ENCODE data around the gene CLIC1.

The CLIC1 gene

GRCh38 chr6:31700740-31701401 is 35.5 kb downstream of the CLIC1 start:
- H3K9ac ChIP-seq = no peak overlapping the region
- H4K20me1 ChIP-seq (ENCODE audit: insufficient read depth) = no peaks in the 10 kb centered on the region

GRCh38 chr6:31697555-31697954 is 38.8 kb downstream of the CLIC1 start:
- no peaks in the 10 kb centered on the region for H4K20me1 ChIP-seq (ENCODE audit: insufficient read depth)
- H3K27ac ChIP-seq = peak overlapping the region; percentile 34; the same call in 1 of the 2 replicates
- peaks cover 22% of the 10 kb centered on the region for H3K4me1 ChIP-seq (ENCODE audit: low read depth, poor library complexity, severe bottlenecking)
- H2AFZ ChIP-seq (ENCODE audit: low read depth) = no peak overlapping the region
- TF ChIP-seq, protein P1, sequence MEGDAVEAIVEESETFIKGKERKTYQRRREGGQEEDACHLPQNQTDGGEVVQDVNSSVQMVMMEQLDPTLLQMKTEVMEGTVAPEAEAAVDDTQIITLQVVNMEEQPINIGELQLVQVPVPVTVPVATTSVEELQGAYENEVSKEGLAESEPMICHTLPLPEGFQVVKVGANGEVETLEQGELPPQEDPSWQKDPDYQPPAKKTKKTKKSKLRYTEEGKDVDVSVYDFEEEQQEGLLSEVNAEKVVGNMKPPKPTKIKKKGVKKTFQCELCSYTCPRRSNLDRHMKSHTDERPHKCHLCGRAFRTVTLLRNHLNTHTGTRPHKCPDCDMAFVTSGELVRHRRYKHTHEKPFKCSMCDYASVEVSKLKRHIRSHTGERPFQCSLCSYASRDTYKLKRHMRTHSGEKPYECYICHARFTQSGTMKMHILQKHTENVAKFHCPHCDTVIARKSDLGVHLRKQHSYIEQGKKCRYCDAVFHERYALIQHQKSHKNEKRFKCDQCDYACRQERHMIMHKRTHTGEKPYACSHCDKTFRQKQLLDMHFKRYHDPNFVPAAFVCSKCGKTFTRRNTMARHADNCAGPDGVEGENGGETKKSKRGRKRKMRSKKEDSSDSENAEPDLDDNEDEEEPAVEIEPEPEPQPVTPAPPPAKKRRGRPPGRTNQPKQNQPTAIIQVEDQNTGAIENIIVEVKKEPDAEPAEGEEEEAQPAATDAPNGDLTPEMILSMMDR (conservative IDR thresholded peaks at IDR 0.05; ENCODE audit: low read depth, low read length) = no peak
- no peak overlapping the region for H3K9ac ChIP-seq
- no peaks in the 10 kb centered on the region for H3K27me3 ChIP-seq (ENCODE audit: insufficient read depth, low read depth)
- no peak overlapping the region for H3K4me3 ChIP-seq (IDR thresholded peaks at IDR 0.05; ENCODE audit: insufficient read depth, low read depth, low read length)
- peaks cover 10% of the 10 kb centered on the region; the same call in 1 of the 2 replicates for H3K79me2 ChIP-seq (ENCODE audit: insufficient read depth, low read depth)
- no peak overlapping the region for H3K4me2 ChIP-seq
- no peaks in the 10 kb centered on the region for H3K36me3 ChIP-seq (ENCODE audit: insufficient read depth)

More at GRCh38 chr6:31700740-31701401, 35.5 kb downstream of the CLIC1 start:
- Histone ChIP-seq H3K4me2 (no peak overlapping the region; the same call in 1 of the 2 replicates), H3K79me2 (ENCODE audit: insufficient read depth, low read depth) (peaks cover 11% of the 10 kb centered on the region; the same call in 1 of the 2 replicates), H2AFZ (ENCODE audit: low read depth) (no peak overlapping the region), H3K27me3 (ENCODE audit: insufficient read depth, low read depth) (no peaks in the 10 kb centered on the region), H3K4me1 (ENCODE audit: low read depth, poor library complexity, severe bottlenecking) (peaks cover 27% of the 10 kb centered on the region), H3K27ac (no peak overlapping the region), H3K36me3 (ENCODE audit: insufficient read depth) (no peaks in the 10 kb centered on the region), H3K4me3 (IDR thresholded peaks at IDR 0.05; ENCODE audit: insufficient read depth, low read depth, low read length) (no peak overlapping the region)
- TF ChIP-seq, protein P1 (conservative IDR thresholded peaks at IDR 0.05; ENCODE audit: low read depth, low read length) = no peak

- H3K4me2 ChIP-seq = no peak overlapping the region
- TF ChIP-seq, protein P1 (conservative IDR thresholded peaks at IDR 0.05; ENCODE audit: low read depth, low read length) = no peak
- no peak overlapping the region for H3K27ac ChIP-seq
- no peak overlapping the region for H2AFZ ChIP-seq (ENCODE audit: low read depth)
- peaks cover 14% of the 10 kb centered on the region for H3K4me1 ChIP-seq (ENCODE audit: low read depth, poor library complexity, severe bottlenecking)
- no peaks in the 10 kb centered on the region for H4K20me1 ChIP-seq (ENCODE audit: insufficient read depth)
- no peaks in the 10 kb centered on the region; the same call in 1 of the 2 replicates for H3K79me2 ChIP-seq (ENCODE audit: insufficient read depth, low read depth)
- H3K36me3 ChIP-seq (ENCODE audit: insufficient read depth) = no peaks in the 10 kb centered on the region
- H3K27me3 ChIP-seq (ENCODE audit: insufficient read depth, low read depth) = no peaks in the 10 kb centered on the region
- H3K9ac ChIP-seq = no peak overlapping the region
- no peak overlapping the region for H3K4me3 ChIP-seq (IDR thresholded peaks at IDR 0.05; ENCODE audit: insufficient read depth, low read depth, low read length)
Observed at GRCh38 chr6:31693535-31693934, 42.8 kb downstream of the CLIC1 start.

DNA sequence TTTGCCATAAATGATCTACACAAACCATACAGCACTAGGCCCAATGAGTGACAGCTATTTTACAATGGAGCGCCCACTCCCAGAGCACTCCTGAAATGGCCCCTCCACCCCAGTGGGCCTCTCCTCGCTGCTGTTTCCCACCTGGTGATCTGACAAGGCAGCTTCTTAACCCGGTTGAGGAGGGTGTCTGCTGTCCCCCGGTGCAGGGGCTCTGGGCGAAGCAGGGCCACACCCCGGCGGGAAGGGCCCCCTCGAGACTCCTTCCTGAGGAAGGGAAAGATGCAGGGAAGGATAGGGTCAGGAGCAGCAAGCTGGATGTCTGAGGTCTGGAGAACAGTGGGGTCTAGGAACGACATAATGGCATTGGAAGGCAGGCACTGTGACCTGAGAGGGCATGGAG is 43.4 kb downstream of the CLIC1 start:
- H4K20me1 ChIP-seq (ENCODE audit: insufficient read depth) = no peaks in the 10 kb centered on the region
- H3K27me3 ChIP-seq (ENCODE audit: insufficient read depth, low read depth) = no peaks in the 10 kb centered on the region
- TF ChIP-seq, protein P1 (conservative IDR thresholded peaks at IDR 0.05; ENCODE audit: low read depth, low read length) = no peak
- H3K9ac ChIP-seq = no peak overlapping the region
- H2AFZ ChIP-seq (ENCODE audit: low read depth) = no peak overlapping the region
- no peak overlapping the region for H3K4me3 ChIP-seq (IDR thresholded peaks at IDR 0.05; ENCODE audit: insufficient read depth, low read depth, low read length)
- H3K79me2 ChIP-seq (ENCODE audit: insufficient read depth, low read depth) = no peaks in the 10 kb centered on the region; the same call in 1 of the 2 replicates
- peaks cover 8% of the 10 kb centered on the region for H3K4me1 ChIP-seq (ENCODE audit: low read depth, poor library complexity, severe bottlenecking)
- no peak overlapping the region for H3K4me2 ChIP-seq
- H3K36me3 ChIP-seq (ENCODE audit: insufficient read depth) = no peaks in the 10 kb centered on the region
- H3K27ac ChIP-seq = no peak overlapping the region
